Activated T-cell treated with anti-CD3 and anti-CD28 coated beads, Interleukin-2, amount 50 U/mL, for 24 hours (primary cell): ENCODE measurements around the gene G6PC2.
"Not testable (repeated sequence)": the region's sequence is repeated elsewhere in the genome, so short reads cannot be mapped to it uniquely, and the experiment has no call there.

Experiments
- DNase-seq: peaks from one replicate; pipeline ENCODE4 v3.0.0-alpha.2; 2020
- H3K27ac Mint-ChIP-seq: 2 replicates; pipeline ENCODE4 v1.8.0; 2020; ENCODE audit warnings: mild to moderate bottlenecking, mixed read lengths
- H3K27me3 Mint-ChIP-seq: 2 replicates; pipeline ENCODE4 v1.8.0; 2020; ENCODE audit warnings: mixed read lengths
- H3K36me3 Mint-ChIP-seq: 2 replicates; pipeline ENCODE4 v1.8.0; 2020; ENCODE audit warnings: low read depth, mixed read lengths
- H3K4me1 Mint-ChIP-seq: 2 replicates; pipeline ENCODE4 v1.8.0; 2020; ENCODE audit warnings: low read depth, mixed read lengths
- H3K4me3 Mint-ChIP-seq: 2 replicates; pipeline ENCODE4 v1.8.0; 2020; ENCODE audit warnings: mild to moderate bottlenecking, moderate library complexity, mixed read lengths
- H3K9me3 Mint-ChIP-seq: 2 replicates; pipeline ENCODE4 v1.8.0; 2020; ENCODE audit warnings: mixed read lengths

Gene G6PC2

GRCh38 chr2:168920504-168921157, 19.5 kb downstream of the G6PC2 start:
- no peak for DNase-seq
- Mint-ChIP-seq H3K9me3 (peaks cover 5% of the 10 kb centered on the region), H3K4me1 (peaks cover 10% of the 10 kb centered on the region), H3K27me3 (peaks cover 36% of the 10 kb centered on the region), H3K27ac (no peak overlapping the region), H3K4me3 (no peak overlapping the region), H3K36me3 (no peaks in the 10 kb centered on the region)

DNA sequence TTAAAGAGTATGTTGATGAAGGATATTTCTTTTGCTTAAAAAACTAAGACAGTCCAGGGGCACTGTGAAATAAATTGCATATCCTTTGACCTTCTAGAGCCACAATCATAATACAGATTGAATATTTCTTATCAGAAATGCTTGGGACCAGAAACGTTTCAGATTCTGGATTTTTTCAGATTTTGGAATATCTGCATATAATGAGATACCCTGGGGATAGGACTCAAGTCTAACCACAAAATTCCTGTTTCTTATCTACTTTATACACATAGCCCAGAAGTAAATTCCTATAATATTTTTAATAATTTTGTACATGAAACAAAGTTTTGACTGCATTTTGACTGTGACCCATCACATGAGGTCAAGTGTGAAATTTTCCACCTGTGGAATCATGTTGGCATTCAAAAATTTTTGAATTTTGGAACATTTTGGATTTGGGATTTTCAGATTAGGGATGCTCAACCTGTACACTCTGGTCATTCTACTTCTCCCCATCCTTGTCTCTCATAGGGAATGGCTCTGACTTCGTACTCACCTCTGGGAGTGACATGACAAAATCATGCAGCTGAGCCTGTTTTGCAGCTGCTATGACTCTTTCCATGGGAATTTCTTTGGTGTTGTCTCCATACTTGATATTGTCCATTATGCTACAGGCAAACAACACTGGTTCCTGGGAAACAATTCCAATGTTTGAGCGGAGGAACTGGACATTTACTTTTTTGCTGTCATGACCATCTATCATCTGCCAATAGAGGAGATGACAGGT, 25.7 kb downstream of the G6PC2 start:
- Mint-ChIP-seq H3K27me3 (peaks cover 48% of the 10 kb centered on the region), H3K9me3 (no peaks in the 10 kb centered on the region), H3K27ac (no peak overlapping the region), H3K4me1 (no peaks in the 10 kb centered on the region), H3K4me3 (no peak overlapping the region), H3K36me3 (no peaks in the 10 kb centered on the region)
- DNase-seq, result no peak

- no peaks in the 10 kb centered on the region for H3K36me3 Mint-ChIP-seq
- no peak for DNase-seq
- no peak overlapping the region for H3K4me3 Mint-ChIP-seq
- H3K27ac Mint-ChIP-seq, result no peak overlapping the region
- H3K9me3 Mint-ChIP-seq, result no peaks in the 10 kb centered on the region
- H3K27me3 Mint-ChIP-seq, result peaks cover 39% of the 10 kb centered on the region
- no peaks in the 10 kb centered on the region for H3K4me1 Mint-ChIP-seq
Observed at GRCh38 chr2:168928113-168928831, 27.2 kb downstream of the G6PC2 start.

- no peak for DNase-seq
- H3K36me3 Mint-ChIP-seq, result no peaks in the 10 kb centered on the region
- no peaks in the 10 kb centered on the region for H3K4me1 Mint-ChIP-seq
- no peak overlapping the region for H3K27ac Mint-ChIP-seq
- no peaks in the 10 kb centered on the region for H3K9me3 Mint-ChIP-seq
- H3K4me3 Mint-ChIP-seq, result no peak overlapping the region
- peaks cover 36% of the 10 kb centered on the region for H3K27me3 Mint-ChIP-seq
Observed at GRCh38 chr2:168929031-168929430, 27.9 kb downstream of the G6PC2 start.

GRCh38 chr2:168930242-168930641, 29.2 kb downstream of the G6PC2 start:
- Mint-ChIP-seq H3K9me3 (no peaks in the 10 kb centered on the region), H3K36me3 (no peaks in the 10 kb centered on the region), H3K27me3 (peaks cover 30% of the 10 kb centered on the region), H3K4me1 (no peaks in the 10 kb centered on the region), H3K4me3 (no peak overlapping the region), H3K27ac (no peak overlapping the region)
- no peak for DNase-seq

GRCh38 chr2:168932174-168932573, 31.1 kb downstream of the G6PC2 start:
- not testable (repeated sequence) for H3K4me1 Mint-ChIP-seq, H3K36me3 Mint-ChIP-seq, H3K9me3 Mint-ChIP-seq, H3K27ac Mint-ChIP-seq, DNase-seq, H3K4me3 Mint-ChIP-seq
- peaks cover 19% of the 10 kb centered on the region for H3K27me3 Mint-ChIP-seq

GRCh38 chr2:168934826-168935225, 33.7 kb downstream of the G6PC2 start:
- H3K27ac Mint-ChIP-seq, result no peak overlapping the region
- no peaks in the 10 kb centered on the region for H3K9me3 Mint-ChIP-seq
- no peak for DNase-seq
- no peaks in the 10 kb centered on the region for H3K36me3 Mint-ChIP-seq
- H3K27me3 Mint-ChIP-seq, result peaks cover 13% of the 10 kb centered on the region
- peaks cover under 1% of the 10 kb centered on the region for H3K4me1 Mint-ChIP-seq
- no peak overlapping the region for H3K4me3 Mint-ChIP-seq

GRCh38 chr2:168935810-168936581, 34.9 kb downstream of the G6PC2 start:
- no peaks in the 10 kb centered on the region for H3K36me3 Mint-ChIP-seq
- DNase-seq, result no peak
- peaks cover 5% of the 10 kb centered on the region for H3K4me1 Mint-ChIP-seq
- no peaks in the 10 kb centered on the region for H3K9me3 Mint-ChIP-seq
- no peak overlapping the region for H3K27ac Mint-ChIP-seq
- H3K4me3 Mint-ChIP-seq, result no peak overlapping the region
- peaks cover 5% of the 10 kb centered on the region for H3K27me3 Mint-ChIP-seq

DNA sequence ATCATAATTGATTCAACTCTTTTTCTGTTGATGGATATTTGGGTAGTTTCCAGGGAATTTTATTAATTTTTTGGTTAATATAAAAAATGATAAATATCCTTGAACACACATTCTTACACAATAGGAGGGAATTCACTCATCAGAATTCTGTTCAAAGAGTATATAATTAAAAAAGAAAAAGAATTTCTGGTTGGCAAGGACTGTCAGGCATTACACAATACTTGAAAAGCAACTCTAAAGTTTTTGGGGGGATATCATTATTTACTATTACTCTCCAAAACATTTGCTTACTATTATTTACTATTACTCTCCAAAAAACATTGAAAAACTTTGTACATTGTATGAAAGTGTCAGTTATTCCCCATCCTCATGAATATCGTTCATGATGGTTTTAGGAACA, 38.0 kb downstream of the G6PC2 start:
- DNase-seq, result no peak
- H3K4me3 Mint-ChIP-seq, result no peak overlapping the region
- H3K27ac Mint-ChIP-seq, result no peak overlapping the region
- H3K36me3 Mint-ChIP-seq, result no peaks in the 10 kb centered on the region
- H3K27me3 Mint-ChIP-seq, result peaks cover 2% of the 10 kb centered on the region
- peaks cover 5% of the 10 kb centered on the region for H3K4me1 Mint-ChIP-seq
- no peaks in the 10 kb centered on the region for H3K9me3 Mint-ChIP-seq

- Mint-ChIP-seq H3K36me3 (no peaks in the 10 kb centered on the region), H3K9me3 (no peaks in the 10 kb centered on the region), H3K27ac (no peak overlapping the region), H3K4me3 (no peak overlapping the region), H3K27me3 (peaks cover 8% of the 10 kb centered on the region), H3K4me1 (peaks cover 5% of the 10 kb centered on the region)
- DNase-seq, result no peak
Observed at GRCh38 chr2:168939918-168940317, 38.8 kb downstream of the G6PC2 start.

GRCh38 chr2:168941297-168941696, 40.2 kb downstream of the G6PC2 start:
- Mint-ChIP-seq H3K4me1 (peaks cover 5% of the 10 kb centered on the region), H3K27ac (no peak overlapping the region)

GRCh38 chr2:168944065-168944464, 43.0 kb downstream of the G6PC2 start:
- no peaks in the 10 kb centered on the region for H3K9me3 Mint-ChIP-seq
- peaks cover 8% of the 10 kb centered on the region for H3K27me3 Mint-ChIP-seq
- peaks cover 5% of the 10 kb centered on the region for H3K4me1 Mint-ChIP-seq
- no peak for DNase-seq
- no peak overlapping the region for H3K27ac Mint-ChIP-seq
- H3K4me3 Mint-ChIP-seq, result no peak overlapping the region
- H3K36me3 Mint-ChIP-seq, result no peaks in the 10 kb centered on the region

More at GRCh38 chr2:168941297-168941696, 40.2 kb downstream of the G6PC2 start:
- peaks cover 8% of the 10 kb centered on the region for H3K27me3 Mint-ChIP-seq
- H3K9me3 Mint-ChIP-seq, result no peaks in the 10 kb centered on the region
- no peak for DNase-seq
- no peak overlapping the region for H3K4me3 Mint-ChIP-seq
- H3K36me3 Mint-ChIP-seq, result no peaks in the 10 kb centered on the region

GRCh38 chr2:168945508-168945907, 44.4 kb downstream of the G6PC2 start:
- H3K27ac Mint-ChIP-seq, result no peak overlapping the region
- no peaks in the 10 kb centered on the region for H3K4me1 Mint-ChIP-seq
- H3K27me3 Mint-ChIP-seq, result peaks cover 8% of the 10 kb centered on the region
- H3K9me3 Mint-ChIP-seq, result no peaks in the 10 kb centered on the region
- no peak for DNase-seq
- H3K36me3 Mint-ChIP-seq, result no peaks in the 10 kb centered on the region
- no peak overlapping the region for H3K4me3 Mint-ChIP-seq

DNA sequence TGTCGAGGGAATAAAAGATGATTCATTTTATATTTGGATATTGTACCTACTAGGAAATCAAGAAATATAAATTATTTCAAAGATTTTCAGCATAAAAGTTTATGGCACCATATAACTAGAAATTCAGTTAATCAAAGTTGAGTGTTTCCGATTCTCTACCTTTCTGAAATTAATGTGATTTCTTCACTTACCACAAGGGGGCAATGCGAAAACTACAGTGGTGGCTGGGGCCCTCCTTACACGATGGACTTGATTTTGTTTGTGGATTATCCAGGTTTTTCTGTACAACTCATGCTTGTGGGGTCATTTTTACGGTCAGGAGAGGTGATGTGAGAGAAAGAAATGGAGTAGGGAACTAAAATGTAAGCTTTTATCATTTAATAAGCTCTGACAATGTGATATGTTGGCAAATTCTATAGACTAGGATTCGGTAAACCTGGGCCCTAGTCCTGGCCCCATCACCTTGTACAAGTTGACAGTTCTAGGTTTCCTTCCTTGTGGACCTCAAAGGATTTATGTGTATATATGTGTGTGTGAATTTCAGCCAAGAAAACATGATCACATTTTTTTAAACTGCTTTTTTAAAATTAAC, 47.6 kb downstream of the G6PC2 start:
- Mint-ChIP-seq H3K4me3 (no peak overlapping the region), H3K27me3 (peaks cover 8% of the 10 kb centered on the region), H3K36me3 (peaks cover 2% of the 10 kb centered on the region), H3K27ac (no peak overlapping the region), H3K9me3 (peaks cover 16% of the 10 kb centered on the region), H3K4me1 (no peaks in the 10 kb centered on the region)
- DNase-seq, result no peak
